PFSK-1 (cell line): Measurements from ENCODE around the gene SAG.

Experiments
- SIN3A ChIP-seq: IDR thresholded peaks from 2 replicates; pipeline ENCODE4 v1.6.1; 2012; ENCODE audit warnings: mild to moderate bottlenecking, low read length, moderate library complexity, borderline replicate concordance; ENCODE audit not compliant: insufficient read depth
- TAF1 ChIP-seq: IDR thresholded peaks from 2 replicates; pipeline ENCODE4 v1.6.1; 2012; ENCODE audit warnings: low read length, control low read depth, borderline replicate concordance; ENCODE audit not compliant: insufficient read depth

GRCh38 chr2:233353101-233353768 lies 45.6 kb downstream of the SAG start:
- TF ChIP-seq TAF1, result no peak
- no peak for TF ChIP-seq SIN3A
